Stimulated activated CD4-positive, alpha-beta T cell treated with anti-CD3 and anti-CD28 coated beads, Interleukin-4, amount 100 ng/mL, for 1 hour (primary cell): ENCODE results near the gene NOD1.
"Not testable (repeated sequence)": the region's sequence is repeated elsewhere in the genome, so short reads cannot be mapped to it uniquely, and the experiment has no call there.

Source experiments
- DNase-seq: peaks from one replicate; pipeline ENCODE4 v3.0.0-alpha.2; 2020

The NOD1 gene

GRCh38 chr7:30447466-30447865 lies 31.1 kb downstream of the NOD1 start:
- DNase-seq = no peak

- no peak for DNase-seq
These were observed 32.3 kb downstream of the NOD1 start for GRCh38 chr7:30446266-30446665.

GRCh38 chr7:30445770-30446169 lies 32.8 kb downstream of the NOD1 start:
- peak; percentile 59 for DNase-seq

DNA sequence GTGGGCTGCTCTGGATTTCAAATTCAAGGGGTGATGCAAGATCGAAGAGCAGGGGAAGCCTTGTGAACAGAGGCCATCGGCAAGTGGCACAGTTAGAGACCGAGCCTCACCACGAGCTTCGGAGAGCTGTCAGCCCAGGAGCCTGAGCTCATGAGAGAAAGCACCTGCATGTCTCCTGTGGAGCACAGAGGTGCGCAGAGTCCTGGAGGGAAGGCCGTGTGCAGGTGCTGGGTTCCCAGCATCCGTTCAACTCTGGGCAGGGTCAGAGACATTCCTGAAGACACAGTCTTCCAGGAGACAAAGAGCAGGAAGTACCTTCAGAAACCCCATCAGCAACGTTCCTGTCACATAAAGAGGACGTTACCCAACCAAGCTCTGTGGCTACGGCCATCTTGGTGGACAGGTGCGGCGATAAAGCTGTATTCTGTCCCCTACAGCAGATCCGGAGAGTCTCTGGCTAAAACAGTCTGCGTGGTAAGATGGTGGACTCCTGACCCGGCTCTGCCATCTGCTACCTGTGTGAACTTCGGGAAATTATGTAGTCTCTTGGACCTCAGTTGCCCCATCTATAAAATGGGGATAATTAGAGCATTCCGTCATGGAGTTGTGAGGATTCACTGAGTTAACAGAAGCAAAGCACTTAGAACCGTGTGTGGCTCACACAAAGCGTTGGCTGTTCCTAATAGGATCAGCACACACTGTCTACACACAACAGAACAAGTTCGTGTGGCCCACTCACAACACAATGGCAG lies 40.6 kb downstream of the NOD1 start:
- no peak for DNase-seq

GRCh38 chr7:30436518-30436917 lies 42.1 kb downstream of the NOD1 start:
- no peak for DNase-seq

GRCh38 chr7:30436046-30436445 lies 42.5 kb downstream of the NOD1 start:
- no peak for DNase-seq

GRCh38 chr7:30434140-30434799 lies 44.3 kb downstream of the NOD1 start:
- no peak for DNase-seq

DNA sequence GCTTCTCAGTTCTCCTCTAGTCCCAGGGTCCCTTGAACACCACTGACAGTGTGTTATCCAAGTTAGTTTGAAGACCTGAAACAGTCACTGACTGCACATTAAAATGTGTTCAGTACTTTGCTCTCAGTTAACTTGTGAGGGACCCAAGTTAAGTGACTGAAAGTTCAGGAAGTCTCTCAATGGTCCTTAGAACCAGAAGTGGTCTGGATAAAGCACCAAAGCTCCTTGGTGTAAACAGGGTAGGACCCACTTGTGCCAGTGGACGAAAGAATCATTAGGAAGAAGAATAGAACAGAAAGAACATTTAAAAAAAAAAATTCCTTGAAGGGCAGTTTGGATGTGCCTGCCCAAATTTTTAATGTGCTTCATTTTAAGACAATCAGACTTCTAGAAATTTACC lies 45.1 kb downstream of the NOD1 start:
- no peak for DNase-seq

- DNase-seq = no peak
These were observed 45.5 kb downstream of the NOD1 start for GRCh38 chr7:30433082-30433481.

DNA sequence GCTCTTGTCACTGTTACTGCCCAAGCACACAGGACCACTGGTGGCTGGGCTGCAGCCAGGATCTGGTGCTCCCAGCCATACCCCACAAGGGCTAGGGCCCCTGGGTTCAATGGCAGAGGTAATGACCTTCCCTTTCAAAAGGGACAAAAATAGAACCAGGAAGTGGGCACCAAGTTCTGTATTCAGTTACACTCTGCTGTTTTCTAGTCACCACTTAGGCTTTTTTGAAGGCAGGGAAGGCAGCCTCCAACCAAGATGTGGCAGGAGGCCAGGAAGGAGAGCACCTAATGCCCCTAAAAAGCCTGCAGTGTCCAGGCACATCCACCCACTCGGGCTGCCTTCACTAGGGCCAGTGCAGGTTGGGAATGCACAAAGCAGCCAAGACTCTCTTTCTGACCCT lies 47.8 kb downstream of the NOD1 start:
- no peak for DNase-seq

- no peak for DNase-seq
These were observed 48.3 kb downstream of the NOD1 start for GRCh38 chr7:30430276-30430675.

GRCh38 chr7:30429156-30429530 lies 49.4 kb downstream of the NOD1 start:
- DNase-seq = no peak

DNA sequence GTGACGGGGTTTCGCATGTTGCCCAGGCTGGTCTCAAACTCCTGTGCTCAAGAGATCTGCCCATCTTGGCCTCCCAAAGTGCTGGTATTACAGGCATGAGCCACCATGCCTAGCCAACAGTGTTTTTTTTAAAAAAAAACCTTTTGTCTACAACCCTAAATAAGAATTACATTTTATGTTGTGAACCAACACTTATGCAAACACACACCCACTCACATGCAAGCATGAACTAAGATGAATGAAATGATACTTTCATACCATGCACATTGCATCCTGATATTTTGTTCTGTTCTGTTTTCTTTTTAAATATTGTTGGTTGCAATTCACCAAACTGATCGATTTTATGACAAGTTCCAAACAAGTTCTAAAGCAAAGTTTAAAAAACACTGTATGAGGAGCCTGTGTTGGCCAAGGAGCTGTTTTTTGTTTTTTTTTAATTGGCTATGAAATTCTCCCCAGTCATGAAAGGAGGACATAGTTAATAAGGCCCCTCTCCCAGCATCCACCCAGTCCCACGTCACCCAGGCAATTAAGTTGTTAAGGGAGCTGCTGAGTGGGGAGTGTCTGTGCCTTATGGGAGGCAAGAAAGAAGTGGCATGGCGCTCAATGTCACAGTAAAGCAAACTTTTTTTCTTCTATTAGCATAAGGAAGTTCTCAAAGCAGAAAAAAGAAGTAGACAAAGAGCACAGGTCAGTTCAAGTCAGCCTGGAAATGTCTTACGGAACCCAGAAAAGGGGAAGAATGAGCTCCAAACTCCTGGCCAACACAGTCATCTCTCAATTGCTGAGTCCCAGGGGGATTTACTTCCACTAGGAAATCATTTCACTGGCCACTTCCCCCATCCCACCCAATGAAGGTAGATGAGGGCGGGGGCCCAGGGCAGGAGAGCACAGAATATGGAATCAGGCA lies 50.1 kb downstream of the NOD1 start:
- DNase-seq = no peak

GRCh38 chr7:30427296-30428070 lies 51.1 kb downstream of the NOD1 start:
- DNase-seq = no peak

GRCh38 chr7:30424506-30424905 lies 54.1 kb downstream of the NOD1 start:
- no peak for DNase-seq

GRCh38 chr7:30423788-30424505 lies 54.6 kb downstream of the NOD1 start:
- DNase-seq = no peak

DNA sequence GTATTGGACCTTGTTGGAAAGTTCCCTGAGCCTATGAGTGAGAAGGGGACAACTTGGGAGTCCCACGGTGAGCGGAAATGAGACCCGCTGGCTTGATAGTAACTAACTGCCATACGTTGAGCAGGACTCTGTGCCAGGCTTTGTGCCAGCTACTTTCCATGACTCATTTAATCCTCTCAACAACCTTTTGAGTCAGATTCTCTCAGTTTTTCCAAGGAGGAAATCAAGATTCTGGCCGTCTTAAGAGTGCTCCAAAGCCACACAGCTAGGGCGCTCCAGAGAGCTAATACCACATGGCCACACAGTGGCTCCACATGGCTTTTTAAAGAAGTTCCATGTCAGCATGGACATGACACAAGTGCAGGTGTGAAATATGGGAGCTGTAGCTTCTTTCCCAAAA lies 55.7 kb downstream of the NOD1 start:
- no peak for DNase-seq

GRCh38 chr7:30421647-30422196 lies 56.9 kb downstream of the NOD1 start:
- no peak for DNase-seq

GRCh38 chr7:30420662-30421061 lies 57.9 kb downstream of the NOD1 start:
- DNase-seq = no peak

DNA sequence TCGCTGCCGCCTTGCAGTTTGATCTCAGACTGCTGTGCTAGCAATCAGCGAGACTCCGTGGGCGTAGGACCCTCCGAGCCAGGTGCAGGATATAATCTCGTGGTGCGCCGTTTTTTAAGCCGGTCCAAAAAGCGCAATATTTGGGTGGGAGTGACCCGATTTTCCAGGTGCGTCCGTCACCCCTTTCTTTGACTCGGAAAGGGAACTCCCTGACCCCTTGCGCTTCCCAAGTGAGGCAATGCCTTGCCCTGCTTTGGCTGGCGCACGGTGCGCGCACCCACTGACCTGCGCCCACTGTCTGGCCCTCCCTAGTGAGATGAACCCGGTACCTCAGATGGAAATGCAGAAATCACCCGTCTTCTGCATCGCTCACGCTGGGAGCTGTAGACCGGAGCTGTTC lies 58.5 kb downstream of the NOD1 start:
- DNase-seq = not testable (repeated sequence)

DNA sequence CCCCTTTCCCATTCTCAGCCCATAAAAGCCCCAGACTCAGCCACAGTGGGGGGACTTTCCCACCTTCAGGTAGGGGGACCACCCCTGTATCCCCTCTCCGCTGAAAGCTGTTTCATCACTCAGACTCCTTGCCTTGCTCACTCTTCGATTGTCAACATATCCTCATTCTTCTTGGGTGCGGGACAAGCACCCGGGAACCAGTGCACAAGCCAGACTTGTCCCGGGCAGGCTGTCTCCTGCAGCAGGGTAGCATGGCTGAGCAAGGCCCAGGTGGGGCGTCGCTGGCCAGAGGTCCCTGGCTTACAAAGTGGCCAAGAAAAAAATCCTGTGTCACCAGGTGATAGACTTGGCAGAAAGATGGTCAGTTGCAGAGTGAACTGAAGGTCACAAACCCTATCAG lies 64.7 kb downstream of the NOD1 start:
- DNase-seq = no peak
